ENCODE measurements around the gene ULK3.
"Not testable (repeated sequence)": the region's sequence is repeated elsewhere in the genome, so short reads cannot be mapped to it uniquely, and the experiment has no call there.

ULK3 gene

DNA sequence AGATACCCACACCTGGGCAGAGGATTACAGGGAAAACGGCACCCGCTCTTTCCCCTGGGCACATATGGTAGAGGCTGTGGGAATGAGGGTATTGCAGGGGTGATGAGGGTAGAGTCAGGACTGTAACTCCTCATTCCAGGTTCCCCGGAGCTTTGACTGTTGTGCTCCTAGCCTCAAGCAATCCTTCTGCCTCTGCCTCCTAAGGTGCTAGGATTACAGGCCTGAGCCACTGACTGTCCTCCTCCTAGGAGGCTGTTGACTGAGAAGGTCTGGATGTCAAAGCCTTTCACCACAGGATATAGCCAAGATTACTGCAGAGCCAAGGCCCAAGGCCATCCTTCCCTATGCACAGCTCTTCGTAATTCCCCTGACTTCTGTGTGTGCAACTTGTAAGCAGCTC lies 45.8 kb upstream of the ULK3 start:
- Histone ChIP-seq H3K36me3 (replicated peaks; ENCODE audit: insufficient read depth, low read length) (no peaks in the 10 kb centered on the region), H3F3A (ENCODE audit: insufficient read depth, low read length) (peaks cover 10% of the 10 kb centered on the region; the same call in 1 of the 2 replicates), H3K9ac (ENCODE audit: low read length) (no peak overlapping the region), H2AFZ (ENCODE audit: low read length) (no peak overlapping the region), H3K79me2 (ENCODE audit: low read length) (peaks cover 9% of the 10 kb centered on the region; the same call in 1 of the 2 replicates), H3K4me1 (ENCODE audit: low read length) (peaks cover 41% of the 10 kb centered on the region), H4K20me1 (ENCODE audit: insufficient read depth, low read length) (no peaks in the 10 kb centered on the region), H3K9me2 (replicated peaks; ENCODE audit: insufficient read depth, low read length) (no peaks in the 10 kb centered on the region), H3K27me3 (replicated peaks; ENCODE audit: insufficient read depth, low read length) (no peaks in the 10 kb centered on the region), H3K4me3 (ENCODE audit: low read length) (no peak overlapping the region), H3K27ac (ENCODE audit: low read length) (no peak overlapping the region), H3K9me3 (replicated peaks; ENCODE audit: insufficient read depth, low read length) (no peaks in the 10 kb centered on the region), H3K4me2 (ENCODE audit: low read depth, low read length) (no peak overlapping the region)
- DNase-seq, result no peak
- TF ChIP-seq, protein P1, sequence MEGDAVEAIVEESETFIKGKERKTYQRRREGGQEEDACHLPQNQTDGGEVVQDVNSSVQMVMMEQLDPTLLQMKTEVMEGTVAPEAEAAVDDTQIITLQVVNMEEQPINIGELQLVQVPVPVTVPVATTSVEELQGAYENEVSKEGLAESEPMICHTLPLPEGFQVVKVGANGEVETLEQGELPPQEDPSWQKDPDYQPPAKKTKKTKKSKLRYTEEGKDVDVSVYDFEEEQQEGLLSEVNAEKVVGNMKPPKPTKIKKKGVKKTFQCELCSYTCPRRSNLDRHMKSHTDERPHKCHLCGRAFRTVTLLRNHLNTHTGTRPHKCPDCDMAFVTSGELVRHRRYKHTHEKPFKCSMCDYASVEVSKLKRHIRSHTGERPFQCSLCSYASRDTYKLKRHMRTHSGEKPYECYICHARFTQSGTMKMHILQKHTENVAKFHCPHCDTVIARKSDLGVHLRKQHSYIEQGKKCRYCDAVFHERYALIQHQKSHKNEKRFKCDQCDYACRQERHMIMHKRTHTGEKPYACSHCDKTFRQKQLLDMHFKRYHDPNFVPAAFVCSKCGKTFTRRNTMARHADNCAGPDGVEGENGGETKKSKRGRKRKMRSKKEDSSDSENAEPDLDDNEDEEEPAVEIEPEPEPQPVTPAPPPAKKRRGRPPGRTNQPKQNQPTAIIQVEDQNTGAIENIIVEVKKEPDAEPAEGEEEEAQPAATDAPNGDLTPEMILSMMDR (IDR thresholded peaks at IDR 0.05; ENCODE audit: low read length), result no peak
- TF ChIP-seq EZH2 (optimal IDR thresholded peaks at IDR 0.05; ENCODE audit: low read depth, low read length) (no peak), EZH2phosphoT487 (IDR thresholded peaks at IDR 0.05; ENCODE audit: low read length) (no peak)

DNA sequence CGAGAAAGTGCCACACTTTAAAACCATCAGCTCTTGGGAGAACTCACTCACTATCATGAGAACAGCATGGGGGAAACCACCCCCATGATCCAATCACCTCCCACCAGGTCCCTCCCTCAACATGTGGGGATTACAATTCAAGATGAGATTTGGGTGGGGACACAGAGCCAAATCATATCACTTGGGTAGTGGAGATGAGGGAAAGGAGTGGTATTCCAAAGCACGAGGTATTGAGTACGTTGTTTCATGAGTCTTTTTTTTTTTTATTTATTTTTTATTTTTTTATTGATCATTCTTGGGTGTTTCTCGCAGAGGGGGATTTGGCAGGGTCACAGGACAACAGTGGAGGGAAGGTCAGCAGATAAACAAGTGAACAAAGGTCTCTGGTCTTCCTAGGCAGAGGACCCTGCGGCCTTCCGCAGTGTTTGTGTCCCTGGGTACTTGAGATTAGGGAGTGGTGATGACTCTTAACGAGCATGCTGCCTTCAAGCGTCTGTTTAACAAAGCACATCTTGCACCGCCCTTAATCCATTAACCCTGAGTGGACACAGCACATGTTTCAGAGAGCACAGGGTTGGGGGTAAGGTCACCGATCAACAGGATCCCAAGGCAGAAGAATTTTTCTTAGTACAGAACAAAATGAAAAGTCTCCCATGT lies 44.7 kb upstream of the ULK3 start:
- not testable (repeated sequence) for H3K27me3 ChIP-seq (replicated peaks; ENCODE audit: insufficient read depth, low read length); H3K27ac ChIP-seq (ENCODE audit: low read length); H3K36me3 ChIP-seq (replicated peaks; ENCODE audit: insufficient read depth, low read length); H3K9me2 ChIP-seq (replicated peaks; ENCODE audit: insufficient read depth, low read length); H3K4me3 ChIP-seq (ENCODE audit: low read length); H4K20me1 ChIP-seq (ENCODE audit: insufficient read depth, low read length); H3K9ac ChIP-seq (ENCODE audit: low read length); H3K9me3 ChIP-seq (replicated peaks; ENCODE audit: insufficient read depth, low read length); H3K79me2 ChIP-seq (ENCODE audit: low read length); DNase-seq; H3K4me2 ChIP-seq (ENCODE audit: low read depth, low read length); H2AFZ ChIP-seq (ENCODE audit: low read length)
- Histone ChIP-seq H3F3A (ENCODE audit: insufficient read depth, low read length) (peaks cover 15% of the 10 kb centered on the region), H3K4me1 (ENCODE audit: low read length) (peaks cover 40% of the 10 kb centered on the region)

DNA sequence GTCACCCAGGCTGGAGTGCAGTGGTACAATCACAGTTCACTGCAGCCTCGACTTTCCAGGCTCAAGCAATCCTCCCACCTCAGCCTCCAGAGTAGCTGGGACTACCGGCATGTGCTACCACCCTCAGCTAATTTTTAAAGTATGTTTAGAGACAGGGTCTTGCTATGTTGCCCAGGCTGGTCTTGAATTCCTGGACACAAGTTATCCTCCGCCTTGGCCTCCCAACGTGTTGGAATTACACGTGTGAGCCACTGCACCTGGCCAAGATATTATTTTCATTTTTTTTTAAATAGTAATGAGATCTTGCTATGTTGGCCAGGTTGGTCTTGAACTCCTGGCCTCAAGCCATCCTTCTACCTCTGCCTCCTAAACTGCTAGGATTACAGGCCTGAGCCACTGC lies 42.5 kb upstream of the ULK3 start:
- H3K79me2 ChIP-seq (ENCODE audit: low read length), result peaks cover 5% of the 10 kb centered on the region; the same call in 1 of the 2 replicates
- H3K9ac ChIP-seq (ENCODE audit: low read length), result no peak overlapping the region
- H3K4me1 ChIP-seq (ENCODE audit: low read length), result peaks cover 33% of the 10 kb centered on the region
- no peaks in the 10 kb centered on the region for H3K9me3 ChIP-seq (replicated peaks; ENCODE audit: insufficient read depth, low read length)
- H3K27ac ChIP-seq (ENCODE audit: low read length), result no peak overlapping the region
- DNase-seq, result no peak
- H3K27me3 ChIP-seq (replicated peaks; ENCODE audit: insufficient read depth, low read length), result no peaks in the 10 kb centered on the region
- peaks cover 15% of the 10 kb centered on the region for H3F3A ChIP-seq (ENCODE audit: insufficient read depth, low read length)
- no peak overlapping the region for H2AFZ ChIP-seq (ENCODE audit: low read length)
- H3K36me3 ChIP-seq (replicated peaks; ENCODE audit: insufficient read depth, low read length), result no peaks in the 10 kb centered on the region
- no peaks in the 10 kb centered on the region for H4K20me1 ChIP-seq (ENCODE audit: insufficient read depth, low read length)
- H3K4me2 ChIP-seq (ENCODE audit: low read depth, low read length), result no peak overlapping the region
- no peaks in the 10 kb centered on the region for H3K9me2 ChIP-seq (replicated peaks; ENCODE audit: insufficient read depth, low read length)
- no peak overlapping the region for H3K4me3 ChIP-seq (ENCODE audit: low read length)
- no peak for TF ChIP-seq EZH2phosphoT487 (IDR thresholded peaks at IDR 0.05; ENCODE audit: low read length)
- TF ChIP-seq EZH2 (optimal IDR thresholded peaks at IDR 0.05; ENCODE audit: low read depth, low read length), result no peak
- TF ChIP-seq, protein P1 (IDR thresholded peaks at IDR 0.05; ENCODE audit: low read length), result no peak

All from MM.1S (cell line).